Endometrial microvascular endothelial cells (primary cell): ENCODE measurements around the gene NXT1. TPM values are rescaled to one million over a fixed set of nuclear protein-coding genes. Genes with fewer than 3 reads are reported as not detected.

Experiments used
- in situ Hi-C: cut with HindIII; loops from 2 replicates; pipeline ENCODE4 v1.10.0; 2017; ENCODE audit warnings: low sequenced_read_pairs, low pct_unique_long_range_greater_than_20kb; ENCODE audit errors: inconsistent ontology term
- total RNA-seq: library from RNA; depleted of rRNA; stranded (reverse); fragments of >200 nt; gene quantifications from one replicate; pipeline ENCODE4 v1.2.3, GENCODE V29; 2015; ENCODE audit errors: inconsistent ontology term

NXT1 gene
- total RNA-seq, 1 donor from 2014 or later: 35.5 TPM

- in situ Hi-C loops: no loop called here
Observed at GRCh38 chr20:23356203-23356602, 5.6 kb downstream of the NXT1 start.

GRCh38 chr20:23357767-23358562 is 7.4 kb downstream of the NXT1 start:
- in situ Hi-C loops: no loop called here

GRCh38 chr20:23358563-23358906 is 7.9 kb downstream of the NXT1 start:
- in situ Hi-C loops: no loop called here

GRCh38 chr20:23358923-23359593 is 8.5 kb downstream of the NXT1 start:
- in situ Hi-C loops: no loop called here

DNA sequence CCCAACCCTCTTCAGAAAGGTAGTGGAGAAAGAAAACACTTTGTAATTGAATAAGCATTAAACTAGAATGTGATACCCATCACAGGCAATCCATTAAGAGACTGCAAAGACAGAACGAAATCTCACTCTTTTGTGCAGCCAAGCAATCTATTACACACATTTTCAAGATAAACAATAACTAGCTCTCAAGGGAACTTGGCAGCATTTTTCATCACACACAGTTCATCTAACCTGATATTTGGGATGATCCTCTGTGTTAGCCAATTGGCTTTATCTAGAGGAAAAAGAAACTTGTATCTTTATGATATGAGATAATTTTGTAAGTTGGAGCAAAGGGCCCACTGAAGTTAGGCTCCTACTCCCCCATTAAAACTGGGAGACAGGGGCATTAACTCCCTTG is 9.9 kb downstream of the NXT1 start:
- in situ Hi-C loops: no loop called here

DNA sequence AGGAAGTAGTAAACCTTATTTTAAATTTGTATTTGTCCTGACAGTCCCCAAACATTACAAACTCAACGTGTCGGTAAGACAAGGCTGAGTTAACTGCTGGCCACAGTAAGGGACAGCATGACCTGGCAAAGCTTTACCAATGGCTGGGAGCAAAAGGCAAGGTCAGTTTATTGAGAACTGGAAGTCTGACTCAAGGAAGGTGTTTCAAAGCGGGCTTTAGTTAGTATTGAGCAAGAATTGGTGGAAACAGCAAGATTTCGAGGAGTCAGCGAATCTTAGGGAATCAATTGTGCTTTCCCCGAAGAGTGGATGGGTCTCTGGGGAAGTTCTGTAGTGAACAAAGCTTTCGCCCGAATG is 10.5 kb downstream of the NXT1 start:
- in situ Hi-C loops: no loop called here

- in situ Hi-C loops: no loop called here
Observed at GRCh38 chr20:23361476-23362391, 11.1 kb downstream of the NXT1 start, which contains the start of gene GZF1. GZF1 (plus strand) TSS chr20:23362182; CDS start chr20:23364384, 2,202 bp downstream.

- in situ Hi-C loops: no loop called here
Observed at GRCh38 chr20:23362392-23363256, 12.0 kb downstream of the NXT1 start.

GRCh38 chr20:23363257-23363649 is 12.7 kb downstream of the NXT1 start:
- in situ Hi-C loops: no loop called here

- in situ Hi-C loops: no loop called here
Observed at GRCh38 chr20:23365390-23366165, 15.0 kb downstream of the NXT1 start.

- in situ Hi-C loops: no loop called here
Observed at GRCh38 chr20:23366384-23366783, 15.8 kb downstream of the NXT1 start.

DNA sequence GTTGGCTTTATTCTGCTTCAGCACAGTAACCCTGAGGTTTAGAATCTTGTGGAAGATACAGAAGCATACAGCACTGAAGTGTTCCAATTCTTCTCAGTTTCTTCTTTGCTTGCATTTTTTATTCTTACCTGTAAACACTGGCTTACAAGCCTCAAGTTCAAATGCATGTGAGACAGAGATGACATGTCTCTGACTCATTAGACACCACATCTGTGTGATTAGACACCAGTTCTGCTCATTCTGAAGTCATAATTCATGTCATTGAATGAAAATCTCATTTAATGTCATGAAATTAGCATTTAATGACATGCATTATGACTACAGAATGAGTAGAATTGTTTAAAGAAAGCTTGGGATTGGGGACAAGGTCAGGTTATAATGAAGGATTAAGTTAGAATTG is 17.2 kb downstream of the NXT1 start:
- in situ Hi-C loops: no loop called here

- in situ Hi-C loops: no loop called here
Observed at GRCh38 chr20:23368316-23369071, 17.9 kb downstream of the NXT1 start.

- in situ Hi-C loops: no loop called here
Observed at GRCh38 chr20:23369072-23369823, 18.7 kb downstream of the NXT1 start.

GRCh38 chr20:23370274-23370673 is 19.7 kb downstream of the NXT1 start:
- in situ Hi-C loops: no loop called here

DNA sequence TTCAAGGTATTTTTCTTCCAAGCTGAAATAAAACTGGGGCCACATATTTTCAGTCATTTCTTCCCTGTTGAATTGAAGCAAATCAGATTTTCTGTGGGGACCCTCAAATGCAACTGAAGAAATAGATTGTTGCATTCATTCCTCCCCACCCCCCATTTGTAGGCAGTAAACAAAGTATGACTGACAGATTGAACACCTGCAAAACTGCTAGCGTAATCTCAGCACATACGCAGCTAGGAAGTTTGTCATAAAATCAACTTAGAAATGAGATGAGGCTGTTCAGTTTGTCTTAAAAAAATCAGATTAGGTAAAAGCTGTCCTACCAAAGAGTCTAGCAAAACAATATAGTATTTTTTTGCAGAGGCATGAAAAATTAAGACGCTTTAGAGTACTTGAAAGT is 20.3 kb downstream of the NXT1 start:
- in situ Hi-C loops: no loop called here

DNA sequence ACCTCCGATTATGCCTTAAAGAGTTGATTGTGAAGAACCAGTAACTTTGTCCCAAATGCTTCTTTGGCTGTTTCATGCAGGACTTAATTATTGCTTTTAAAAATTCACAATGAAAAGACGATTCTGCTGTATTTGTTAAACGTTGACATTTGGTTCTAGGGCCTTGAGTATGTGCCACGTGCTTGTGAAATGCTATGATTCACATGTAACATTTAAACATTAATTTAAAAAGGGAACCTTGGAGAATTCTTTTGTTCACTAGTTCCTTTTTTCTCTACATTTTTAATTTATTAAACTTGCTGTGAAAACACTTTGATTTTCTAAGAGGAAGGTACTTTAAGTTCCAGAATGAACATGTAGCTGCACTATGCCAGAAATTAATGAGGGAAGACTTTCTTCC is 20.9 kb downstream of the NXT1 start:
- in situ Hi-C loops: no loop called here
